Femur (tissue), 1 donor: ENCODE results near the gene TMCO5A.
"Not testable (repeated sequence)": the region's sequence is repeated elsewhere in the genome, so short reads cannot be mapped to it uniquely, and the experiment has no call there.

Experiments
- DNase-seq: peaks from one replicate; pipeline ENCODE4 v3.0.0-alpha.2; 2017

Gene TMCO5A

DNA sequence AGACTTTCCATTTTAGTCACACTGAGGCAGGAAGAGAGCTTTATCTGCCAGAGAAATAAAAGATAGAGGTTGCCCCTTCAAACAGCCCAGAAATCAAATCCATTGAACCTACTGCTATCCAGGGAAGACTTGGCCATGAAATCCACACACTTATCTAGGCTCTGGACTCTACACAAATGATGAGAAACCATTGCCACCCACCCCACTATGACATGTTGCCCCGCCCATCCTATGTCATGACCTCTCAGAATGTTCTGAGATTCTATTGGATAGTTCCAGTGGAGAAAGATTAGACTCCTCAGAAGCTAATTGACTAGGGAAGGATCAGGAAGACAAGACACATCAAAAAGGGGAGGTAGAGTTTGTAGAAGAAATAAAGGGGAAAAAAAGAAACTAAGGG, at the start of gene TMCO5A:
Gene TMCO5A, plus strand, starts transcription at position 301 of the 400 bp plus-strand sequence. CDS start 1,684 bp downstream, outside the sequence.
- no peak for DNase-seq

DNA sequence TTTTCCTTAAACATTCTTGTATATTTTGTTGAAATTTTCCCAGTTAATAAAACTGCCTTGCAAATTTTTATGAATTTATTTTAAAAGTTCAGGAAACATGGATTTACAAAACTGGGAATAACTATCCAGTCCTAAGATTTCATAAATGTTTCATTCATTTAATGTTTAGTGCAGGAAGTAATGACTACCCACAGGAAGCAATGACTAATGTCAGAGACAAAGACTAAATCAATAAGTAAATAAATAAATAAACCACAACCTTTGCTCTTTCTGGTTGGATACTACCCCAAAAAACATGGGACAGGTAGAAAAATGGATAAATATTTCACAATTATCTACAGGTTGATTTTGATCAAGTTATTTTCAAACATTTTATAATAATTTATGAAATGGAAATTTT, 48.8 kb upstream of the TMCO5A start:
- no peak for DNase-seq

DNA sequence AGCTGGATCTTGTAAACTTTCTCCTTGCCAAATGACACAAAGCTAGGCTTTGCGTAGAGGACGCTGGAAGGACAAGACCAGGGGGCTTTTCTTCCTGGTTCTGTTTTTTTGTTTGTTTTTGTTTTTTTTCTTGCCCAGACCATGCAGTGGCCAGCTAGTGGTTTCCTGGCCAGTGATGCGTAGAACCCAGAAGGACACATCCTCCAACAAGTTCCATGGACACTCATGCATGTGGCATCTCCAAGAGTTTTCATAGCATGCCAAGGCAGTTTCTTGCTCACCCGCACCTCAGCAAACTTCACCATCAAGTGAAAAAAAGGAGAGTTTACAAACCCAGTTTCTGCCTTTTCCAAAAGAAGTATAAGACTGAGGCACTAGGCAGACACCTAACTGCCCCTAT, 46.1 kb upstream of the TMCO5A start:
- no peak for DNase-seq

DNA sequence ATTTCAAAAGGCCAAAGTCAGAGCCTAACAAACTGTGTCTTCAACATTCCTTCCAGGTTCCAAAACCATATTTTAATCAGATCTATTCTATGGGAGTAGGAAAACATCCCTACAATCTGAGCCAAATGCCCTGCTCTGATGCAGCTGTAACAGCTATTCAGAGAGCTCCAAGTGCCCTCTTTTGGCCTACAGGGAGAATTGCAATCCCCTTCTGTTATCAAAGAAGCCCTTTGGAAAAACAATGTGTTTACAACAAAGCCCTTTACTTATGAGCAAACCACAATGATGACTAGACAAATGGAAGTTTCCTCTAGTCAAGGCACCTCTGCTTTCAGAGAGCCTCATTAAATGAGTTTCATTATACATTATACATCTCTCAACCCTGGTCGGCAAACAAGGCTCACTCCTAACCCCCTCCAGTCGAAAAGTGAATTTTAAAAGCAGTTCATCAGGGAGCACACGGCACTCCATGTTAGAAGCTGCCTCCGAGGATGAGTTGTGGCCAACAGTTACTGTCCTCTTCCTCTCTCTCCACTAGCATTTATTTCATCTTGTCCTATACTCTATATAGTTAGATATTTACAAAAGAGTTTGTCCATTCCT, 42.6 kb upstream of the TMCO5A start:
- no peak for DNase-seq

DNA sequence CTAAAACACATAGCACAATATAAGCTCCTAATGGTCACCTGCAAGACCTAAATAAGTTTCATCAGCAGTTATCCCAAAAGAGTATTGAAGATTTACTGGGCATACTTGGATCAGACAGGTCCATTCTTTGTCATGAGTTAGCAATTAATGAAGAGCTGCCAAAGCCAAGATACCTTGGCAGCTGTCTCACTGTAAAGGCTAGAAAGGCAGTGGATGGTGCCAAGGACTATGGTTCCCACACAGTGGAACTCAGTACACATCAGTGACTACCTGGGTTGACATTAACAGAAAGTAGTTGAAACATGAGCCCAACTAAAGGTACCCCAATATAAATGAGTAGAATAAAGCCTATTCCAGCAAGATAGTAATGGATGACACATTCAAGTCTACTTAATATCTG, 41.1 kb upstream of the TMCO5A start:
- no peak for DNase-seq

DNA sequence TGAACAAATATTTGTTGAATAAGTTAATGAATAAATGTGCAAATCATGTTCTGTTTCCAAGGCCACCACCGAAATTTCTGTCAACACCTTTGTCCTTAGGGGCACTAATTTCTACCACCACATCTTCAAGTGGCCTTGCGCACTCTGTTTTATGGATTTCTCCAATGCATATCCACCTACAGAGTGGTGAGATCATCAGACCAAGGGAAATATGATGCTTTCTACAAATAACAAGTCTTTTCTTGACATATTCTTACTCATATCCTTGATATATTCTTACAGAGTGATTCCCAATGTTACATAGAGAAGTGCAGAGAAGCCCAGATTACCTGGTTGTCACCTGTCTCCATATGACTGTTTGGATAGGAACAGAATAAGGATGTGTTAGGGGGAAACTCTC, 36.1 kb upstream of the TMCO5A start:
- no peak for DNase-seq

DNA sequence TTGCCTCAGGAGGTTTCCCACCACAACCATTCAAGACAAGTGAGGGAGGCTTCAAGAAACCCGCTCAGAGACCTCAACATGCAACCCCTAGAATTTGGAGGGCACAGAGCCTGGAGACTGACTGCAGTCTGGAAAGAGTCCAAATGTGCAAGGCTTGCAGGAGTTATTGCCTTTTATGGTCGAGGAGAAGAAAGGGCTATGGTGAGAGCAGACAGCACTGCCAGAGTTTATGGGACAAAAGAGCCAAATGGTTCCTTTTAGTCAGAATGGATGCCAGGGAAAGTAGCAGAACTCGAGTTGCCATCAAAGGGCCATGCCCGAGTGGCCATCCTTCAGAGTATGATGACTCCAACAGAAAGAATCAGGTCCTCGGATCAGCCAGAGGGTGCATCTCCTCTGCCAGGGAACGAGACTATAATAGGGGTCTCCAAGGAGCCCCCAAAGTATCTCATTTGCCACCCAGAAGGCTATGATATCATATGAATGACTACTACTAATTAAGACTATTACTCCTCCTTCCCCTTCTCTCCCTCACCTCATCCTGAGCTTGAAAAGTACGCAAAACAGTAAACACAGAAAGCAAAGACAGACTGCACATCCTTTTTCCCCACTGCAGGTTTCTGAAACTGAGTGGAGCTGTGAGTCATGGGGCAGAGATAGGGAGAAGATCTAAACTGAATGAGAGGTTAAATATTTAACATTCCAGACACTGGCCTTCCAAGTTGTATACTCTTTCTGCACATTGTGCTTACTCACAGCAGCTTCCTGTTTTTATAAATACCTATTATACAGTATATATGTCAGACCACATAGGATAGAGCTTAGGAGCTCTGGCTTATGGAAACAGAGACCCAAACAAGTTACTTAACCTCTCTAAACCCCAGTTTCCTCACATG, 33.9 kb upstream of the TMCO5A start:
- DNase-seq: no peak

DNA sequence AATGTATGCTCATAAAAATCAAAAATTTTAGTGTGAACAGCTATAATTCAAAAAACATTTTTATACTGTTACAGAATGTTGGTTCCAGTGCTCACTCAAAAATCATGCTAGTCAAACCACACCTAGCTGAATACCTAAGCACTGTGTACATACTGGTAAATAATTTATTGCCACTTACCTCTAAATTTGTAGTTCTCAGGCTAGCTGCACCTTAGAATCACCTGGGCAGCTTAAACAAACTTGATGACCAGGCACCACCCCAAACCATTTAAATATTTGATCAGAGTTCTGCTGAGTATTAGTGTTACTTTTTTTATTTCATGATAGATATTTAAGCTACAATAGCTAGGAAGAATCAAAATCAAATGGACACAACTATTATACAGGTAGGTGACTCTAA, 32.3 kb upstream of the TMCO5A start:
- no peak for DNase-seq

DNA sequence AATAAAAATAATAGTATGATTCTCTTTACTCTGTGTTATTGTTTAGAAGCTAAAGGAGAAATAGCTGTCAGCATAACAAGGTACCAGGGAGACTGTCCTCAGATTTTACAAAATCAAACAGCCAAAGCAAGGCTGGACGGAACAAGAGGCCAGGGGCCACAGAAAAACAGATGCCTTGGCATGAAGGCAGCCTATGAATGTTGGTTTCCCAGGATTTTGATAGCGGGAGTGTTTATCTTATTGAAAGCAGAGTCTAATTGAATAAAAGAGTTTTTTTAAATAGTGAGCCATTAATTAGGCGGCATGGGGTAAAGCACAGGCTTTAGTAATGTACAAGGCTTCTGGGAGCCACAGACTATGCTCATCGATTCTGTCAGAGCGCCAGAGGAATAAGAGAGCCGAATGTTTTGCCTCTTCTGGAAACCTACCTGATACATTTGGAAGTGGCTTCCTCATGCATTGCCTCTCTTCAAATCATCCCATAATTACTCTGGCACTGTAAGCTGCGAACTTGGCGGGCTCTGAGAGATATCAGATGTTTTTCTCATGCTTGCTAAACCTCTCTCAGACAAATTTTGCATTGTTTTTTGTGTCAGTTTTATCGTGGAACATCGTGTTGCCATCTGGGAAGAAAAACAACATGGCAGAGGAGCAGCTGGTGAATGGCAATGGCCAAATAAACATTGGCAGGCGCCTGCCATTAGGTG, 30.4 kb upstream of the TMCO5A start:
- no peak for DNase-seq

DNA sequence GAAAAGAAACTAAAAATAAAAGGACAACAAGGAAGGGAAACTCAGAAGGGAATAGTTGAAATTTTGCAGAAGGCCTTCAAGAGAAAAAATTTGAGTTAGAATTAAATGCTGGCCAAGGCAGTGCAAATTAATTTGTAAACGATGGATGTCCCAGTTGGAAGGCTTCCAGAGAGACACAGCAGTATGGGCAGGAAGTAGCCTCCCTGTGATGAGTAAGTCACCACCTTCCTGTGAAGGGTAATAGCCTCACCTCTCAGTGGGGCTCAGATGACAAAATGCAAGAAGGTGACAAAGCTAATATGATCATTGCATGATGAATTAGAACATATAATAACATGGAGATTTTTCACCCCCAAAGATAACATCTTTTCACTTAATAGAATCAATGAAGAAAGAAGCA, 27.3 kb upstream of the TMCO5A start:
- DNase-seq: no peak

DNA sequence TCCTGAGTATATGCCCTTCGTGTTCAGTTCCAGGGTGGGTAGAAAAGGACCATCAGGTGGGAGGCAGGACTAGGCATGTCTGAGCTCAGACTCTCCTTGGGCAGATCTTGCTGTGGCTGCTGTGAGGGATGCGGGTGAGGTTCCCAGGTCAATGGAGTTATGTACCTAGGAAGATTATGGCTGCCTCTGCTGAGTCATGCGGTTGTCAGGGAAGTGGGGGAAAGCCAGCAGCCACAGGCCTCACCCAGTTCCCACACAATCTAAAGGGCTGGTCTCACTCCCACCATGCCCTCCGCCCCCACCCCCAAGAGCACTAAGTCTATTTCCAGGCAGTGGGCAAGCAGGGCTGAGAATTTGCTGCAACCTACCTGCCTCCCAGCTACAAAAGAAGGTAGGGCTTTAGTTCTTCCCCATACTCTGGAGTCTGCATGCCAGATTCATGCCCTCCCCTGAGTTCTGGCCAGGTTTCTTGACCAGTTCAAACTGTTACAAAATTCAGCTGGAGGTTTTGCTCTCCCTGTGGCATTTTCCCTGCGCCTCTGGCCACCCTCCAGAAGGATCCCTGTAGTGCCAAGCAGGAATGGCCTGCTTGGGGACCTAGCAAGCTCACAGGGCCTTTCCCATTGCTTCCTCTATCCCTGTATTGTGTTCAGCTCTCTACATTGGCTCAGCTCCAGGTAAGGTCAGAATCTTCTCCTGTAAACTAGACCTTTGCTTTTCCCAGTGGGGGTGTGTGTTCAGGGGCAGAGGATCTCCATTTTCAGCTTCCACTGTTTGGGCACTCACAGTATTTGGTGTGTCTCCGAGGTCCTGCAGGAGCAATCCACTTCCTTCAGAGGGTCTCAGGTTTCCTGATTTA, 12.7 kb upstream of the TMCO5A start:
- no peak for DNase-seq

DNA sequence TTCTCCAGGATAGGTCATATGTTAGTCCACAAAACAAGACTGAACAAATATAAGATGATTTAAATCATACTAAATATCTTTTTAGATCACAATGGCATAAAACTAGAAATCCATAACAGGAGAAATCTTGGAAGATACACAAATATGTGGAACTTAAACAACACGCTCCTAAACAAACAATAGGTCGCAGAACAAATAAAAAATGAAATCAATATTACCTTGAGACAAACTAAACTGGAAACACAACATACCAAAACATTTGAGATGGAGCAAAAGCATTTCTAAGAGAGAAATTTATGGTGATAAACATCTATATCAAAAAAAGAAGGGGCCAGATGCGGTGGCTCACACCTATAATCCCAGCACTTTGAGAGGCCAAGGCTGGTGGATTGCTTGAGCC, 8.3 kb upstream of the TMCO5A start:
- DNase-seq: no peak

DNA sequence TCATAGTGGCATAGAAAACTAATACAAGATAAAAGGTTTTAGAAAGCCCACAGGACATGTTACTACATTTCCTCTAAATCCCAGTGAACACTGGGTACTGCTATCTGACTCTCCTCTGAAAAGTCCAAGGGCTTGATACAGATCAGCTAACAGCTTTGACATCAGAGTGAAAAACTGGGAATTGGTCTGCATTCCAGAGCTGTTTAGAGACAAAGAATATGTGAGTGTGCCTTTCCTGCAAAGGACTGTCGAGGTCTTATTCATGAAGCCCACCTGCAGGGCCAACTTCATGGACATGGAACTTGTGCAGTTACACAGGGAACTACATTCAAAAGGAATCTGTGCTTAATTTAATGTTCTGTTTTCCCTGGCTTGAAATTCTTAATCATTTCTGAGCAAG, 5.2 kb upstream of the TMCO5A start:
- DNase-seq: no peak

DNA sequence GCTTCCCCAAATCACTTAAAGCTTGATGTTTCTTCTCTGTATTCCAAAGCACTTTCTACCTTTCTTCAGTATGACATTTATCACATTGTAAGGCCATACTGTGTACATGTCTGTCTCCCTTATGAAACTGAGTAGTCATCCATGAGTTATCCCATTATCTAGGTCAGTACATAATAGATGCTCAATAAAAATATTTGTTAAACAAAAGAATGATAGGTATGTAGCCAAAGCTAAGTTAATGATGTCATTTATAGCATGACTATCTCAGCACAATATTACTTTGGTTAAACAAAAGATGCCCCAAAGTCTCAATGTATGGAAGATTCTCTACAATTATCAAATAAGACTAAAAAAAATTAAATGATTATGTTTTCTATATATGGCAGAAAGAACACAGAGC, 3.1 kb upstream of the TMCO5A start:
- DNase-seq: no peak

DNA sequence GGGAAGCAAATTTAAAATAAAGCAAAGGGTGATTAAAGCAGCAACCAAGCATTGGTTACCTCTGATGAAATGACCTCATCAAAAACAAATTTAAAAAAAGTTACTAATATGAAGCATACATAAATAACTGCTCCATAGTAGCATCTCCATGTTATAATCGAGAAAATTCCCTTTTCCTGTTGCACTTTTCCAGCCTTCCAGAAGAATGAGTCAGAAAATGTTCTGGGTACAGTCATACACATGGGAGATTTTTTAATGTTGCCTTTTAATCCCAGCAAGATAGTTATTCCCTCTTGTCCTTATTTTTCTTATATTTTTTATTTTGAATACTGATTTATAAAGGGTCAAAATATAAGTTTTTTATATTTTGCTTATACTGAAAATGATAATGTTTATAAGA, 2.6 kb upstream of the TMCO5A start:
- DNase-seq: no peak

DNA sequence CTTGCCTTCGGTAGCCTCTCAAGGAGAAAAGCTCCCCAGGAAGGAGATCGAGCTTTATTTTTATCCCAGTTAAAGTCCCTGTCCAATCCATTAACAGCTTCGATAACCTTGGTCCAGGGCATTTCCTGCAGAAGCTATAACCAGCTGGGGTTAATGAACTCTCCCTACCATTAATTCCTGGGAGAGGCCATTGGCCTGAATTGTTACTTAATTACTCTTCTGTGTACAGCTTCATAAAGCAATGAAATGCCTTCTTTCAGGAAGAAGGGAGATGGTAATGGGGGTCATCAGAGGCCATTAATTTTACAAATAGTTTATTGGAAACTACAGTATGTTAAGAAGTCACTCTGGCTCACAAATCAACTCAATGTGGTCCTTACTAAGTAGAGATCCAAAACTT, 1.9 kb upstream of the TMCO5A start:
- DNase-seq: no peak

DNA sequence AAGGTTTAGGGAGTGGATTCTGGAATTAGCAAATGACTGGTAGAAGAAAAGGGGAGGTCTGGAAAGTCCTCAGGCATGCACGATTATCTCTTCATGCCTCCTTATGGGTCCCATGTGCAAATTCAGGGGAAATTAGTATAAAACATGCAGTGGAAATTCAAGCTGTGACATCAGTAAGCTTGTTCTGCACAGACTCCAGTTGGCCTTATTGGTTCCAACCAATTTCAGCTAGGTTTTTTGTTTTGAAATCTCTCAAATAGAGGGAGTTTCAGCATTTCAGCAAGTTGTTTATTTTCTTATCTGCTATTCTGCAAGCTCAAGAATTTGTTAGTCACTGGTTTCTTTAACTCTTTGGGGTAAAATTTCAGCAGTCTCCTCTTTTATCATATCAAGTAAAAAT, 774 bp upstream of the TMCO5A start:
- no peak for DNase-seq

DNA sequence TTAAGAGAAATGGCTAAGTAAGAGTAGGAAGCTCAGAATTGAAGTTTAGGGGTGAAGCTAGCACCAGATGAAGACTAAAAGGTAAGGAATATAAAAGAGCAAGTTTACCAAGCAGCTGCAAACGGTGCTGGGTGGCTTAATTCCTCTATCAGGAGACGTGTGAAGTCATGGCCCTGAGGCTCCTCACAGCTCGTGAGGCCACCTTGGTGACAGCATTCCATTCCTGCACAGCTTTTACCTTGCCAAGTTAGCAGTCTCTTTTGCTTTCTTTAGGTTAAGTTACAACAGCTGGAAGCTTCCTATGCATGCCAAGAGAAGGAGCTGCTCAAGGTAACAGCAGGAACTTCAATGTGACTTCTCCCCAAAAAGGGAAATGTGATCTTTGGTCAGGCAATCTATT, 6.4 kb downstream of the TMCO5A start:
- no peak for DNase-seq

DNA sequence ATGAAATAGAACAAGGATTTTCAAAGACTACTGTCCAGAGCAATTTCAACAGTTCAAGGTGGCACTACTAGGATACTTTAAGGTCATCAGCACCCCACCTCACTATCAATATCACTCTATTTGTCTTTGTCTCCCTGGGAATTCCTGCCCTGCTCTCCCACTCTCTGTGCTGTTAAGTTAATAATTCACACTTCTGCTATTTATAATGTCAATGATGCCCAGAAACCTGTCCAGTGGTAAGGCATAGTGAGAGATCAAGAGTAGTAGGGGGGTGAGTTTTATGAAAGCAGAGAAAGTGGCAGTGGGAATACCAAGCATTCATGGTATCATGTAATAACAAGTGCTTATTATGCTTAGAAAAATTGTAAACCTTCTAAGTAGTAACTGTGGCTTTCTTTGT, 7.3 kb downstream of the TMCO5A start:
- DNase-seq: no peak

DNA sequence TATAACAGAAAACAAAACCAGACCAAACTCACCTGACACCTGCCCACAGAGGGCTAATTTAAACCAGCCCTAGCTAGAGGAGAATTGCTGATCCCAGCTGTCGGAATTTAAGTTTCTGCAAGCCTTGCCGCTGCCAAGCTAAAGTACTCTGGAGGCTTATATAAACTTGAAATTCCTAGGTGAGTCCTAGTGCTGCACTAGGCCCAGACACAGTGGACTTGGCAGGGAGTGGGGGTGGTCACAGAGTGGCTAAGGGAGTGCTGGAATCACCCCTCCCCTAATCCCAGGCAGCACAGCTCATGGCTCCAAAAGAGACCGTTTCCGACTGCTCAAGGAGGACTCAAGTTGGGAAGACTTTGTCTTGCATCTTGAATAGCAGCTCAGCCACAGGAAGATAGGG, 17.6 kb downstream of the TMCO5A start:
- DNase-seq: no peak

DNA sequence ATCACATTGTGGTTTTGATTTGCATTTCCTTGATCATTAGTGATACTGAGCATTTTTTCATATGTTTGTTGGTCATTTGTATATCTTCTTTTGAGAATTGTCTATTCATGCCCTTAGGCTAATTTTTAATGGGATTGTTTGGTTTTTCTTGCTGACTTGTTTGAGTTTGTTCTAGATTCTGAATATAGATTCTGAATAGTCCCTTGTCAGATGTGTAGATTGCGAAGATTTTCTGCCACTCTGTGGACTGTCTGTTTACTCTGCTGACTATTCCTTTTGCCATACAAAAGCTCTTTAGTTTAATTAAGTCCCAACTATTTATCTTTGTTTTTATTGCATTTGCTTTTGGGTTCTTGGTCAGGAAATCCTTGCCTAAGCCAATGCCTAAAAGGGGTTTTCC, 26.3 kb downstream of the TMCO5A start:
- not testable (repeated sequence) for DNase-seq

DNA sequence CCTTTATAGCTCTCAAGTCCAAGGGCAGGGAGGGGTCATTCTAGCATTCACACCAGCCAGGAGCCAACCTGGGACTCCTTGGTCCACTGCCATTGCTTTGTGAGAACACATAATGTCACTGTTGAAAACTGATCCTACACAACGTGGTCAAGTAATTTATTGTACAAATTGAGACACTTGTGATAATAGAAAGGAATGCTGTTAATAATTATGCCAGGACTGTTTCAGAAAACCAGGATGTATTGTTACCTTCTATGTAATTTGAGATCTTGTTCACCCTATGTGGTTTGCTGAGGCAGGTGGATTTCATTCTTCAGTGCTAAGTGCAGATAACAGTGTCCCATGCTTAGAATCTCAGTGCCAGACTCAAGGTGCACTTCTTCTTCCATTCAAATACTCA, 33.3 kb downstream of the TMCO5A start:
- DNase-seq: no peak

DNA sequence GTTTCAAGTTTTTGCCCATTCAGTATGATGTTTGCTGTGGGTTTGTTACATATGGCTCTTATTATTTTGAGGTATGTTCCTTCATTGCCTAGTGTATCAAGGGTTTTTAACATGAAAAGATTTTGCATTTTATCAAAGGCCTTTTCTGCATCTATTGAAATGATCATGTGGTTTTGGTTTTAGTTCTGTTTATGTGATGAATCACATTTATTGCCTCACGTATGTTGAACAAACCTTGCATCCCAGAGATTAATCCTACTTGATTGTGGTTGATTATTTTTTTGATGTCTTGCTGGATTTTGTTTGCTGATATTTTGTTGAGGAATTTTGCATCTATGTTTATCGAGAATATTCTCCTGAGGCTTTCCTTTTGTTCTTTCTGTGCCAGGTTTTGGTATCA, 39.4 kb downstream of the TMCO5A start:
- DNase-seq: no peak
